HG03045 (cell line): ENCODE results near the gene MRPL54.
A peak's percentile ranks its signal among the peaks of the same experiment; 100 is the strongest.

ENCODE experiments used
- ATAC-seq: cut with Tn5 transposase; IDR thresholded peaks from one replicate; pipeline ENCODE4 v1.9.1; 2021; ENCODE audit warnings: mild to moderate bottlenecking, moderate library complexity; ENCODE audit not compliant: unreplicated experiment

MRPL54 gene

GRCh38 chr19:3762501-3763459 lies at the start of gene MRPL54:
Gene MRPL54, plus strand, starts transcription at chr19:3762682. Its CDS starts 19 bp downstream, at chr19:3762701.
- peak; percentile 76 for ATAC-seq

- ATAC-seq = no peak
These were observed 46.3 kb upstream of the MRPL54 start for GRCh38 chr19:3716147-3716668.

GRCh38 chr19:3719868-3720267 lies 42.6 kb upstream of the MRPL54 start:
- ATAC-seq = no peak

- ATAC-seq = no peak
These were observed 42.0 kb upstream of the MRPL54 start for GRCh38 chr19:3720349-3720917.

GRCh38 chr19:3721131-3721886 lies 41.2 kb upstream of the MRPL54 start:
- no peak for ATAC-seq

GRCh38 chr19:3721887-3722442 lies 40.5 kb upstream of the MRPL54 start:
- no peak for ATAC-seq

GRCh38 chr19:3722443-3723109 lies 39.9 kb upstream of the MRPL54 start:
- ATAC-seq = no peak

GRCh38 chr19:3723110-3723488 lies 39.4 kb upstream of the MRPL54 start:
- no peak for ATAC-seq

GRCh38 chr19:3723883-3724282 lies 38.6 kb upstream of the MRPL54 start:
- no peak for ATAC-seq

GRCh38 chr19:3725121-3725520 lies 37.4 kb upstream of the MRPL54 start:
- no peak for ATAC-seq

- ATAC-seq = no peak
These were observed 36.7 kb upstream of the MRPL54 start for GRCh38 chr19:3725640-3726310.

GRCh38 chr19:3730457-3730958 lies 32.0 kb upstream of the MRPL54 start:
- ATAC-seq = no peak

GRCh38 chr19:3732108-3732507 lies 30.4 kb upstream of the MRPL54 start:
- no peak for ATAC-seq

GRCh38 chr19:3733549-3734309 lies 28.8 kb upstream of the MRPL54 start:
- ATAC-seq = no peak

GRCh38 chr19:3734310-3734600 lies 28.2 kb upstream of the MRPL54 start:
- no peak for ATAC-seq

- ATAC-seq = no peak
These were observed 26.3 kb upstream of the MRPL54 start for GRCh38 chr19:3736106-3736724.

- no peak for ATAC-seq
These were observed 24.8 kb upstream of the MRPL54 start for GRCh38 chr19:3737487-3738205.
